ENCODE data around the gene HSD3B2.

The HSD3B2 gene

DNA sequence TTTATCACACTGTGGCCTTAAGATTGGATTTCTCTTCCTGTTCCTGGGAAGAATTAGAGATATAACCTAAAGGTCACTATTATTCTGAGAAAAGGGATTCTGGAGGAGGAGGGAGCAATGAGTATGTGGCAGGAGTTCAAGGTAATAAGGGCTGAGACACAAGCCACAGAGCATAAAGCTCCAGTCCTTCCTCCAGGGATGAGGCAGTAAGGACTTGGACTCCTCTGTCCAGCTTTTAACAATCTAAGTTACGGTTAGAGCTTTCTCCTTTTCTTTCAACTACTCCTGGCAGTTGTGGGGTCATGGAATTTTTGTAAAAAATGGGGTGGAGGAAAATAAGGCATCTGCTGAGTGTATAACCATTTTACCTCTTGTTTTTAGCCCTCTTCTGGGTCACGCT, at the start of gene HSD3B2:
Gene HSD3B2, plus strand, starts transcription at position 201 of the 400 bp plus-strand sequence. CDS start 270 bp downstream, outside the sequence.
- H3K4me3 ChIP-seq (ENCODE audit: low read depth, low read length), result no peak within 1 kb of the TSS
- in situ Hi-C loops (cut with HindIII; ENCODE audit: low sequenced_read_pairs), result no loop called here
- TF ChIP-seq, protein P1, sequence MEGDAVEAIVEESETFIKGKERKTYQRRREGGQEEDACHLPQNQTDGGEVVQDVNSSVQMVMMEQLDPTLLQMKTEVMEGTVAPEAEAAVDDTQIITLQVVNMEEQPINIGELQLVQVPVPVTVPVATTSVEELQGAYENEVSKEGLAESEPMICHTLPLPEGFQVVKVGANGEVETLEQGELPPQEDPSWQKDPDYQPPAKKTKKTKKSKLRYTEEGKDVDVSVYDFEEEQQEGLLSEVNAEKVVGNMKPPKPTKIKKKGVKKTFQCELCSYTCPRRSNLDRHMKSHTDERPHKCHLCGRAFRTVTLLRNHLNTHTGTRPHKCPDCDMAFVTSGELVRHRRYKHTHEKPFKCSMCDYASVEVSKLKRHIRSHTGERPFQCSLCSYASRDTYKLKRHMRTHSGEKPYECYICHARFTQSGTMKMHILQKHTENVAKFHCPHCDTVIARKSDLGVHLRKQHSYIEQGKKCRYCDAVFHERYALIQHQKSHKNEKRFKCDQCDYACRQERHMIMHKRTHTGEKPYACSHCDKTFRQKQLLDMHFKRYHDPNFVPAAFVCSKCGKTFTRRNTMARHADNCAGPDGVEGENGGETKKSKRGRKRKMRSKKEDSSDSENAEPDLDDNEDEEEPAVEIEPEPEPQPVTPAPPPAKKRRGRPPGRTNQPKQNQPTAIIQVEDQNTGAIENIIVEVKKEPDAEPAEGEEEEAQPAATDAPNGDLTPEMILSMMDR (IDR thresholded peaks at IDR 0.05; ENCODE audit: low read depth, low read length, missing control alignments), result no peak
- DNase-seq (ENCODE audit: low read depth), result no peak

DNA sequence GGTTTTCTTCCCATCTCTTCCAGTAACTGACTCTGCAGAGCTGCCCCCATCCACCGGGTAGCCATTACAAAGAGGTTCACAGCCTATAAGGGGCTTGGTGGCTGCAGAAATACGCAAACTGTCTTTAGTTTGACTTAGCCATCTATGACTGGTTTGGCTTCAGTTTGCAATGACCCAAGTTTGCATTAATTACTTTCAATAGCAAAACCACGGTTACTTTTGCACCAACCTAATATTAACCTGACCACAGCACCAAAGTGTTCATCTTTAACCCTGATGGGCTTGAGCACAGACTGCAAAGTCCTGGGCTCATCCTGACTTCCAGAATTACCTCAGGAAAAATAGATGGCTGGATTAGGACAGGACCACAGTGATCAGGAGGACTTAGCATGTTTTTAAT, 48.5 kb upstream of the HSD3B2 start:
- in situ Hi-C loops (cut with HindIII; ENCODE audit: low sequenced_read_pairs), result loop anchor here (5.0 kb wide), 1 partner anchor 84 kb away; no protein-coding TSS in a partner anchor
- TF ChIP-seq, protein P1 (IDR thresholded peaks at IDR 0.05; ENCODE audit: low read depth, low read length, missing control alignments), result no peak
- H3K4me3 ChIP-seq (ENCODE audit: low read depth, low read length), result no peak overlapping the region
- no peak for DNase-seq (ENCODE audit: low read depth)

DNA sequence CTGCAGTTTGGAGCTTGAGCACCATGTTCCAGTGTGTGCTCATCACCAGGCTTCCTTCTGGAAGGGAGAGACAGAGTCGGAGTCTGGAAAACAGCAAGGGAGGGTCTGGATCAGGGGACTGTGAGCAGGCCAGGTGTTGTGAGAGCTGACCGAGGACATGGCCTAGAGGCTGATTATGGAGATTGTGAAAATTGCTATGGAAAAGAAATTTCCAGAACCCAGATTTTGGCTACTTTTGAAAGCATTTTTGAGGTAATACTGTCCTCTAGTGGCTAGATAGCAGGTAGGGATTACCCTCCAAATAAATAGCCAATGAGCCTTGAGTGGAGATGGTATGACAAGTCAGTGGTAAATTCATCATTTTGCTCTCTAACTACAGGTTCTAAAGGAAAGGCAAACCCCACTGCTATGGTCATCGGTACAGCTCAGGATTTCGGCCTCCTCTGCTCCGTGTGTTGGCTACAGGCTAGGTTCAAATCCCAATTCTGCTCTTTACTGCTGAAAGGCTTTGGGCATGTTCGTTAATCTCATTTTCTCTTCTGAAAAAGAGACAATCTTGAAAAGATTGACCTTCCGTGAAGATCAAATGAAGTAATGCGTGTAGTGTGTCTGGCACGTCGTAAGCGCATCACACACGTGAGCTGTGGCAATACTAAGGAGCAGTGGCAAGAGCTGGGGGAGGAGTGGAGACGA, 47.4 kb upstream of the HSD3B2 start:
- TF ChIP-seq, protein P1 (IDR thresholded peaks at IDR 0.05; ENCODE audit: low read depth, low read length, missing control alignments), result peak; percentile 94
- in situ Hi-C loops (cut with HindIII; ENCODE audit: low sequenced_read_pairs), result loop anchor here (5.0 kb wide), 1 partner anchor 85 kb away; no protein-coding TSS in a partner anchor
- H3K4me3 ChIP-seq (ENCODE audit: low read depth, low read length), result no peak overlapping the region
- DNase-seq (ENCODE audit: low read depth), result peak; percentile 26

DNA sequence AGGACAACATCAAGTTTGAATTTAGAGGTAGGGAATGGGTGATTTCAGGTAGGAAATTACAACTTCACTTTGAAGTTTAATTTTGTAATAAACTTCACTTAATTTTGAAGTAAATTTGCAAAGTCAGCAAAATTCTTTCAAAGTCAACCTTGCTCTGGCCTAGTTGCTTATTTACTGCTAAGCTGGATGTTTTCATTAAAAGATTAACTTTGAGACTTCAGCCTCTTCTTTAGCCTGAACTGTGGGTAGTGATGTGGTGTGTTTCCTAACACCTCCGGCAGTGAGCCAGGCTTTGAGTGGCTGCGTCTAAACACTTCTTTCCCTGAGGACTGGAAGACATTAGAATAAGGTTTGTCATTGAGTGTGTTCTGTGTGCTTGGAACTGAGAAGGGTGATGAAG, 46.4 kb upstream of the HSD3B2 start, which contains the start of gene HAO2:
Gene HAO2, plus strand, starts transcription at position 232 of the 400 bp plus-strand sequence. CDS start 12,301 bp downstream, outside the sequence.
- TF ChIP-seq, protein P1 (IDR thresholded peaks at IDR 0.05; ENCODE audit: low read depth, low read length, missing control alignments), result no peak
- H3K4me3 ChIP-seq (ENCODE audit: low read depth, low read length), result no peak within 1 kb of the TSS
- in situ Hi-C loops (cut with HindIII; ENCODE audit: low sequenced_read_pairs), result loop anchor here (5.0 kb wide), 1 partner anchor 86 kb away; no protein-coding TSS in a partner anchor
- DNase-seq (ENCODE audit: low read depth), result no peak

DNA sequence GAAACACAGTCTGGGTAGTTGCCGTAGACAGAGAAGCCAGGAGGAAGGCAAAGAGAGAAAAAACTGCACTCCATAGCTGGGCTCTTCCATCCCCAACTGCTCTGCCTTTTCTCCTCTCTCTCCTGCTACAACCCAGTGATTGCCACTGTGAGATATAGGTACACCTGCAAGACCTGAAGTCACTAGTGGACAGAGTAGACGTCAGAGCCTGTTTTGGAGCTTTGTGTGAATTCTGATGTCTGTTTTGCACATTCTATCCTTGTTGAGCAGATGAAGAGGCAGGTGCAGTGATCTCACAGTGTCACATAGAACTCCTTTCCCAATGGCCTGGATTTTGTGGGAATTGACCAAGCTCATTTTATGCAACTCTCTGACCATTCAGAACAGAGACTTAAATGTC, 44.2 kb upstream of the HSD3B2 start:
- no peak for DNase-seq (ENCODE audit: low read depth)

DNA sequence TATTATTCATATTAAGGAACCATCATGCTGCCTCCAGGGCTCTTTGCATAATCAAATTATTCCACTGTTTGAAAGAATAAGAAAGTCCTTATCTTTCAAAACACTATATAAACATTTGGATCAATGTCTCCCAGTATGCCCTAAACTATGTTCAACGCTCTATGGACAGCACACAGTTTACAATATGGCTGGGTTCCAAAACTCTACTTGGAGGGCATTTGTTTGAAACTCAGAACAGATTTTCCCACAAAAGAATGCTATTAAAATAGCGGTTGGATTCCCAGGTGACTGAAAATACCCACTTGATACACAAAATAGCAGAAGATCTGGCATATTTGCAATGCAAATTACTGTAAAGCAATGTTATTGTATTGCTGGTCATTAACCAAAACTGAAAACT, 43.1 kb upstream of the HSD3B2 start:
- no peak for DNase-seq (ENCODE audit: low read depth)
- TF ChIP-seq, protein P1 (IDR thresholded peaks at IDR 0.05; ENCODE audit: low read depth, low read length, missing control alignments), result no peak
- in situ Hi-C loops (cut with HindIII; ENCODE audit: low sequenced_read_pairs), result no loop called here
- no peak overlapping the region for H3K4me3 ChIP-seq (ENCODE audit: low read depth, low read length)

More for the DNA sequence above, 44.2 kb upstream of the HSD3B2 start:
- in situ Hi-C loops (cut with HindIII; ENCODE audit: low sequenced_read_pairs), result no loop called here
- no peak overlapping the region for H3K4me3 ChIP-seq (ENCODE audit: low read depth, low read length)
- TF ChIP-seq, protein P1 (IDR thresholded peaks at IDR 0.05; ENCODE audit: low read depth, low read length, missing control alignments), result no peak
